Keratinocyte (primary cell): ENCODE results near the gene SDC1. TPM values are rescaled to one million over a fixed set of nuclear protein-coding genes. Genes with fewer than 3 reads are reported as not detected.

Source experiments
- DNase-seq: peaks from one replicate; pipeline ENCODE4 v3.0.0-alpha.2; 2011; ENCODE audit warnings: low read depth, missing footprints, low spot score
- FAIRE-seq: peaks from 2 replicates; lab custom pipeline; 2011; peaks lifted over from hg19 to GRCh38; lab: Jason Lieb, UNC
- H2AFZ ChIP-seq: 2 replicates; pipeline ENCODE4 v1.6.0; 2012; ENCODE audit warnings: low read length, control low read depth, inconsistent platforms; ENCODE audit not compliant: control insufficient read depth
- H3K27ac ChIP-seq: 2 replicates; pipeline ENCODE4 v1.5.1; 2011; ENCODE audit warnings: low read length; ENCODE audit not compliant: control insufficient read depth, insufficient read depth
- H3K27me3 ChIP-seq: 3 replicates; pipeline ENCODE4 v1.6.0; 2011; ENCODE audit warnings: low read length; ENCODE audit not compliant: control insufficient read depth, insufficient read depth; ENCODE audit errors: extremely low read depth
- H3K36me3 ChIP-seq, 2 experiments: 2 replicates in 1 of 2; 3 replicates in 1 of 2; pipeline ENCODE4 v1.5.1; 2011; ENCODE audit warnings: low read length in 2 of 2, mild to moderate bottlenecking in 1 of 2; ENCODE audit not compliant: control insufficient read depth in 2 of 2, insufficient read depth in 2 of 2; ENCODE audit errors: extremely low read depth in 1 of 2
- H3K4me1 ChIP-seq: 3 replicates; pipeline ENCODE4 v1.5.1; 2011; ENCODE audit warnings: low read length; ENCODE audit not compliant: control insufficient read depth, insufficient read depth; ENCODE audit errors: extremely low read depth
- H3K4me2 ChIP-seq: 3 replicates; pipeline ENCODE4 v1.6.0; 2011; ENCODE audit warnings: low read depth, low read length; ENCODE audit not compliant: control insufficient read depth, insufficient read depth; ENCODE audit errors: extremely low read depth
- H3K4me3 ChIP-seq, 3 experiments: fragments of 200-600 bp in 1 of 3; sonication (generic) in 1 of 3; 2 replicates in 2 of 3; 3 replicates in 1 of 3; pipeline ENCODE4 v1.5.1; 2011 to 2016; ENCODE audit warnings: low read length in 3 of 3, mild to moderate bottlenecking in 3 of 3, control low read depth in 2 of 3, inconsistent platforms in 1 of 3, low read depth in 1 of 3, mixed read lengths in 1 of 3, mixed run types in 1 of 3, moderate library complexity in 1 of 3; ENCODE audit not compliant: control insufficient read depth in 2 of 3, insufficient read depth in 2 of 3; ENCODE audit errors: extremely low read depth in 1 of 3
- H3K79me2 ChIP-seq: 2 replicates; pipeline ENCODE4 v1.6.0; 2012; ENCODE audit warnings: low read length; ENCODE audit not compliant: control insufficient read depth, insufficient read depth
- H3K9ac ChIP-seq: 3 replicates; pipeline ENCODE4 v1.6.0; 2011; ENCODE audit warnings: low read length; ENCODE audit not compliant: control insufficient read depth, insufficient read depth; ENCODE audit errors: extremely low read depth
- H3K9me1 ChIP-seq: 3 replicates; pipeline ENCODE4 v1.6.0; 2011; ENCODE audit warnings: low read length; ENCODE audit not compliant: control insufficient read depth, insufficient read depth; ENCODE audit errors: extremely low read depth
- H3K9me3 ChIP-seq: 2 replicates; pipeline ENCODE4 v1.5.1; 2012; ENCODE audit warnings: low read depth, low read length; ENCODE audit not compliant: control insufficient read depth
- H4K20me1 ChIP-seq: 3 replicates; pipeline ENCODE4 v1.6.0; 2011; ENCODE audit warnings: low read length; ENCODE audit not compliant: control insufficient read depth, insufficient read depth; ENCODE audit errors: extremely low read depth
- CTCF ChIP-seq, 3 experiments: IDR thresholded peaks in 1 of 3; conservative IDR thresholded peaks in 1 of 3; optimal IDR thresholded peaks in 1 of 3; 2 replicates in 2 of 3; 3 replicates in 1 of 3; pipeline versions ENCODE3 to v1.5.1; 2011; ENCODE audit warnings: low read length in 3 of 3, mild to moderate bottlenecking in 3 of 3, moderate library complexity in 2 of 3, control low read depth in 1 of 3, inconsistent platforms in 1 of 3; ENCODE audit not compliant: insufficient read depth in 2 of 3; ENCODE audit errors: extremely low read depth in 1 of 3
- EZH2 ChIP-seq: IDR thresholded peaks from one replicate; pipeline ENCODE4 v1.6.1; 2012; ENCODE audit warnings: inconsistent platforms, mild to moderate bottlenecking, low read length, moderate library complexity
- dilution Hi-C: fragments of 300-500 bp; cut with MboI; formaldehyde crosslinking; loops from one replicate; pipeline ENCODE4 v1.7.0; 2020; ENCODE audit warnings: low sequenced_read_pairs; ENCODE audit not compliant: extremely low pct_ligation_motif_present
- polyA plus RNA-seq, 5 experiments: library from polyadenylated mRNA; depleted of rRNA in 3 of 5; stranded (reverse) in 3 of 5; stranded (forward) in 1 of 5; unstranded in 1 of 5; fragments of >200 nt; gene quantifications; 1 replicate in 1 of 5; 2 replicates in 3 of 5; 3 replicates in 1 of 5; pipeline versions ENCODE4 v1.2.1 to v1.2.3, GENCODE V29; 2011 to 2012; ENCODE audit warnings: missing spikeins in 2 of 5, low read depth in 1 of 5, low replicate concordance in 1 of 5

The SDC1 gene
- polyA plus RNA-seq, 1 donor (not counting 4 experiments of a cell fraction or from before 2014, with no cell fraction given): 696 TPM

- Histone ChIP-seq H3K4me1 (no peaks in the 10 kb centered on the region), H3K9ac (no peak overlapping the region), H3K9me1 (no peaks in the 10 kb centered on the region), H2AFZ (no peak overlapping the region), H3K27me3 (no peaks in the 10 kb centered on the region), H3K9me3 (no peaks in the 10 kb centered on the region), H3K36me3 (peaks cover 17 to 43% of the 10 kb centered on the region in 2 experiments), H3K27ac (no peak overlapping the region), H3K4me3 (no peak overlapping the region), H4K20me1 (no peaks in the 10 kb centered on the region), H3K79me2 (no peaks in the 10 kb centered on the region), H3K4me2 (no peak overlapping the region)
- FAIRE-seq (no peak), DNase-seq (no peak)
- dilution Hi-C loops: no loop called here
- TF ChIP-seq CTCF (optimal IDR thresholded peaks at IDR 0.05 in 1 of 3, IDR thresholded peaks at IDR 0.05 in 1 of 3, conservative IDR thresholded peaks at IDR 0.05 in 1 of 3; ENCODE audit: extremely low read depth in 1 of 3, insufficient read depth in 2 of 3, low read length in 3 of 3) (no peak), EZH2 (no peak)
Observed at GRCh38 chr2:20250436-20250835, 25.5 kb upstream of the SDC1 start.

GRCh38 chr2:20249170-20249569, 24.2 kb upstream of the SDC1 start:
- H3K79me2 ChIP-seq: no peaks in the 10 kb centered on the region
- DNase-seq (no peak), FAIRE-seq (no peak)
- no peak overlapping the region for H3K27ac ChIP-seq
- TF ChIP-seq CTCF (optimal IDR thresholded peaks at IDR 0.05 in 1 of 3, IDR thresholded peaks at IDR 0.05 in 1 of 3, conservative IDR thresholded peaks at IDR 0.05 in 1 of 3; ENCODE audit: extremely low read depth in 1 of 3, insufficient read depth in 2 of 3, low read length in 3 of 3) (no peak), EZH2 (no peak)
- H3K4me3 ChIP-seq: no peak overlapping the region
- dilution Hi-C loops: no loop called here
- H2AFZ ChIP-seq: no peak overlapping the region
- H3K9me3 ChIP-seq: no peaks in the 10 kb centered on the region
- H3K36me3 ChIP-seq: peaks cover 16 to 38% of the 10 kb centered on the region in 2 experiments
- H4K20me1 ChIP-seq: no peaks in the 10 kb centered on the region
- H3K27me3 ChIP-seq: no peaks in the 10 kb centered on the region
- no peaks in the 10 kb centered on the region for H3K9me1 ChIP-seq
- H3K4me1 ChIP-seq: no peaks in the 10 kb centered on the region
- no peak overlapping the region for H3K4me2 ChIP-seq
- no peak overlapping the region for H3K9ac ChIP-seq
